Thyroid gland (tissue), 4 donors: ENCODE data around the gene CITED1.

ENCODE experiments used
- CTCF ChIP-seq, 6 experiments: fragments of 200-600 bp in 3 of 6; fragments of 450-650 bp in 3 of 6; sonication (generic) in 3 of 6; IDR thresholded peaks; one replicate each; pipeline ENCODE4 v1.5.1; 2016 to 2019; ENCODE audit warnings: antibody characterized with exemption in 6 of 6, mild to moderate bottlenecking in 2 of 6, inconsistent platforms in 1 of 6, moderate library complexity in 1 of 6
- POLR2A ChIP-seq, 2 donors: fragments of 450-650 bp; IDR thresholded peaks; one replicate each; pipeline ENCODE4 v1.6.1; 2017; ENCODE audit warnings: antibody characterized with exemption in 2 of 2, mild to moderate bottlenecking in 2 of 2, moderate library complexity in 1 of 2

- TF ChIP-seq CTCF (IDR thresholded peaks at IDR 0.05): no peak
- TF ChIP-seq POLR2A (IDR thresholded peaks at IDR 0.05): no peak
These were observed 8.7 kb downstream of the CITED1 start for GRCh38 chrX:72296991-72297390.
